Naive B cell (primary cell): ENCODE measurements around the gene LRRC52. TPM values are rescaled to one million over a fixed set of nuclear protein-coding genes. Genes with fewer than 3 reads are reported as not detected.

Experiments
- ATAC-seq, 2 donors: fragments of 150-1000 bp; cut with Tn5 transposase; 2 replicates each; pipeline ENCODE4 v1.10.0; 2021; ENCODE audit warnings: low read depth in 2 of 2, mild to moderate bottlenecking in 2 of 2, moderate library complexity in 2 of 2
- DNase-seq: peaks from one replicate; pipeline ENCODE4 v3.0.0; 2022
- H3K27ac Mint-ChIP-seq, 6 donors: one replicate each; pipeline ENCODE4 v1.8.0; 2020 to 2022; ENCODE audit warnings: mild to moderate bottlenecking in 6 of 6, mixed read lengths in 6 of 6, moderate library complexity in 5 of 6, inconsistent platforms in 2 of 6
- H3K27me3 Mint-ChIP-seq, 3 donors: one replicate each; pipeline ENCODE4 v1.8.0; 2021 to 2022; ENCODE audit warnings: mixed read lengths in 3 of 3, mild to moderate bottlenecking in 1 of 3
- H3K36me3 Mint-ChIP-seq, 2 donors: one replicate each; pipeline ENCODE4 v1.8.0; 2020 to 2022; ENCODE audit warnings: mixed read lengths in 2 of 2, inconsistent platforms in 1 of 2, mild to moderate bottlenecking in 1 of 2
- H3K4me1 Mint-ChIP-seq, 3 donors: one replicate each; pipeline ENCODE4 v1.8.0; 2020 to 2022; ENCODE audit warnings: mixed read lengths in 3 of 3, inconsistent platforms in 1 of 3, mild to moderate bottlenecking in 1 of 3, moderate library complexity in 1 of 3
- H3K4me3 Mint-ChIP-seq, 8 donors: one replicate each; pipeline ENCODE4 v1.8.0; 2020 to 2022; ENCODE audit warnings: mild to moderate bottlenecking in 8 of 8, mixed read lengths in 8 of 8, moderate library complexity in 8 of 8, inconsistent platforms in 2 of 8
- H3K9me3 Mint-ChIP-seq, 7 donors: one replicate each; pipeline ENCODE4 v1.8.0; 2020 to 2022; ENCODE audit warnings: mixed read lengths in 7 of 7, mild to moderate bottlenecking in 5 of 7, inconsistent platforms in 2 of 7, moderate library complexity in 1 of 7
- polyA plus RNA-seq, 6 donors: library from polyadenylated mRNA; unstranded; fragments of 300-500 nt; fragmentation: Illumina TruSeq; gene quantifications; one replicate each; pipeline ENCODE4 v1.2.3, GENCODE V29; 2021; ENCODE audit warnings: low read depth in 6 of 6

The LRRC52 gene
- polyA plus RNA-seq, 6 donors from 2014 or later: not detected

GRCh38 chr1:165524639-165525285 lies 19.0 kb upstream of the LRRC52 start:
- Mint-ChIP-seq H3K27ac (no peak overlapping the region), H3K27me3 (peaks cover 33 to 63% (median 33%) of the 10 kb centered on the region in 3 donors), H3K4me1 (no peaks in the 10 kb centered on the region), H3K9me3 (peaks cover 6 to 35% (median 19%) of the 10 kb centered on the region in 7 donors), H3K4me3 (no peak overlapping the region), H3K36me3 (peaks cover 5 to 23% of the 10 kb centered on the region in 2 donors)
- no peak for DNase-seq
- ATAC-seq: no peak

- no peak overlapping the region for H3K27ac Mint-ChIP-seq
- peaks cover 5 to 19% of the 10 kb centered on the region in 2 donors for H3K36me3 Mint-ChIP-seq
- no peak overlapping the region for H3K4me3 Mint-ChIP-seq
- peaks cover 5 to 28% (median 16%) of the 10 kb centered on the region in 7 donors for H3K9me3 Mint-ChIP-seq
- H3K4me1 Mint-ChIP-seq: no peaks in the 10 kb centered on the region
- no peak for ATAC-seq
- peaks cover 26 to 54% (median 35%) of the 10 kb centered on the region in 3 donors for H3K27me3 Mint-ChIP-seq
- no peak for DNase-seq
Observed at GRCh38 chr1:165525708-165526107, 18.1 kb upstream of the LRRC52 start.

GRCh38 chr1:165527251-165528007 lies 16.4 kb upstream of the LRRC52 start:
- Mint-ChIP-seq H3K4me1 (no peaks in the 10 kb centered on the region), H3K27me3 (peaks cover 35 to 56% (median 47%) of the 10 kb centered on the region in 3 donors), H3K9me3 (peaks cover 0 to 11% (median 3%) of the 10 kb centered on the region in 7 donors), H3K36me3 (peaks cover under 1 to 2% of the 10 kb centered on the region in 2 donors), H3K27ac (no peak overlapping the region), H3K4me3 (no peak overlapping the region)
- ATAC-seq: no peak
- DNase-seq: no peak

- H3K4me1 Mint-ChIP-seq: no peaks in the 10 kb centered on the region
- peaks cover 35 to 51% (median 47%) of the 10 kb centered on the region in 3 donors for H3K27me3 Mint-ChIP-seq
Observed at GRCh38 chr1:165531021-165531420, 12.8 kb upstream of the LRRC52 start.

GRCh38 chr1:165532053-165532452 lies 11.7 kb upstream of the LRRC52 start:
- Mint-ChIP-seq H3K27ac (no peak overlapping the region), H3K4me3 (no peak overlapping the region), H3K27me3 (peaks cover 36 to 53% (median 48%) of the 10 kb centered on the region in 3 donors), H3K9me3 (no peaks in the 10 kb centered on the region), H3K36me3 (no peaks in the 10 kb centered on the region), H3K4me1 (no peaks in the 10 kb centered on the region)
- DNase-seq (no peak), ATAC-seq (no peak)

More at GRCh38 chr1:165531021-165531420, 12.8 kb upstream of the LRRC52 start:
- no peaks in the 10 kb centered on the region for H3K36me3 Mint-ChIP-seq
- no peak for DNase-seq
- ATAC-seq: no peak
- H3K9me3 Mint-ChIP-seq: no peaks in the 10 kb centered on the region
- no peak overlapping the region for H3K4me3 Mint-ChIP-seq
- H3K27ac Mint-ChIP-seq: no peak overlapping the region

GRCh38 chr1:165533254-165533653 lies 10.5 kb upstream of the LRRC52 start:
- H3K4me1 Mint-ChIP-seq: no peaks in the 10 kb centered on the region
- H3K27me3 Mint-ChIP-seq: peaks cover 36 to 54% (median 48%) of the 10 kb centered on the region in 3 donors
- no peaks in the 10 kb centered on the region for H3K36me3 Mint-ChIP-seq
- no peak overlapping the region for H3K27ac Mint-ChIP-seq
- H3K4me3 Mint-ChIP-seq: no peak overlapping the region
- DNase-seq: no peak
- peaks cover 0 to 3% (median 0%) of the 10 kb centered on the region in 7 donors for H3K9me3 Mint-ChIP-seq
- no peak for ATAC-seq

GRCh38 chr1:165536016-165536415 lies 7.8 kb upstream of the LRRC52 start:
- no peak for DNase-seq
- no peak for ATAC-seq
- no peak overlapping the region for H3K27ac Mint-ChIP-seq
- no peak overlapping the region for H3K4me3 Mint-ChIP-seq
- peaks cover 53 to 74% (median 58%) of the 10 kb centered on the region in 3 donors for H3K27me3 Mint-ChIP-seq
- no peaks in the 10 kb centered on the region for H3K36me3 Mint-ChIP-seq
- peaks cover 0 to 3% (median 0%) of the 10 kb centered on the region in 7 donors for H3K9me3 Mint-ChIP-seq
- no peaks in the 10 kb centered on the region for H3K4me1 Mint-ChIP-seq

- Mint-ChIP-seq H3K27ac (no peak overlapping the region), H3K9me3 (peaks cover 0 to 3% (median 0%) of the 10 kb centered on the region in 7 donors), H3K36me3 (no peaks in the 10 kb centered on the region), H3K4me1 (no peaks in the 10 kb centered on the region), H3K4me3 (no peak overlapping the region), H3K27me3 (peaks cover 46 to 72% (median 59%) of the 10 kb centered on the region in 3 donors)
- DNase-seq (no peak), ATAC-seq (no peak)
Observed at GRCh38 chr1:165537356-165538109, 6.3 kb upstream of the LRRC52 start.

GRCh38 chr1:165539306-165539705 lies 4.5 kb upstream of the LRRC52 start:
- Mint-ChIP-seq H3K27me3 (peaks cover 48 to 74% (median 62%) of the 10 kb centered on the region in 3 donors), H3K4me3 (no peak overlapping the region), H3K36me3 (no peaks in the 10 kb centered on the region), H3K4me1 (no peaks in the 10 kb centered on the region), H3K9me3 (peaks cover 0 to 3% (median 0%) of the 10 kb centered on the region in 7 donors), H3K27ac (no peak overlapping the region)
- DNase-seq (no peak), ATAC-seq (no peak)

GRCh38 chr1:165539908-165540307 lies 3.9 kb upstream of the LRRC52 start:
- ATAC-seq (no peak), DNase-seq (no peak)
- H3K4me3 Mint-ChIP-seq: no peak overlapping the region
- peaks cover 0 to 3% (median 0%) of the 10 kb centered on the region in 7 donors for H3K9me3 Mint-ChIP-seq
- H3K36me3 Mint-ChIP-seq: no peaks in the 10 kb centered on the region
- peaks cover 53 to 81% (median 65%) of the 10 kb centered on the region in 3 donors for H3K27me3 Mint-ChIP-seq
- H3K27ac Mint-ChIP-seq: no peak overlapping the region
- H3K4me1 Mint-ChIP-seq: no peaks in the 10 kb centered on the region

- Mint-ChIP-seq H3K36me3 (no peaks in the 10 kb centered on the region), H3K4me1 (no peaks in the 10 kb centered on the region), H3K9me3 (peaks cover 0 to 3% (median 0%) of the 10 kb centered on the region in 7 donors), H3K27me3 (peaks cover 57 to 89% (median 60%) of the 10 kb centered on the region in 3 donors), H3K27ac (no peak overlapping the region), H3K4me3 (no peak overlapping the region)
- no peak for DNase-seq
- no peak for ATAC-seq
Observed at GRCh38 chr1:165542015-165542631, 1.7 kb upstream of the LRRC52 start.

- H3K4me1 Mint-ChIP-seq: no peaks in the 10 kb centered on the region
- peaks cover 0 to under 1% (median 0%) of the 10 kb centered on the region in 7 donors for H3K9me3 Mint-ChIP-seq
- ATAC-seq (no peak), DNase-seq (no peak)
- no peak overlapping the region for H3K27ac Mint-ChIP-seq
- no peak overlapping the region for H3K4me3 Mint-ChIP-seq
- no peaks in the 10 kb centered on the region for H3K36me3 Mint-ChIP-seq
- H3K27me3 Mint-ChIP-seq: peaks cover 57 to 89% (median 60%) of the 10 kb centered on the region in 3 donors
Observed at GRCh38 chr1:165542647-165543046, 1.2 kb upstream of the LRRC52 start.

GRCh38 chr1:165544996-165545395 lies 1.2 kb downstream of the LRRC52 start:
- no peaks in the 10 kb centered on the region for H3K36me3 Mint-ChIP-seq
- no peaks in the 10 kb centered on the region for H3K9me3 Mint-ChIP-seq
- no peaks in the 10 kb centered on the region for H3K4me1 Mint-ChIP-seq
- no peak overlapping the region for H3K27ac Mint-ChIP-seq
- H3K4me3 Mint-ChIP-seq: no peak overlapping the region
- ATAC-seq: no peak
- H3K27me3 Mint-ChIP-seq: peaks cover 64 to 88% (median 70%) of the 10 kb centered on the region in 3 donors
- DNase-seq: no peak
